ENCODE measurements around the gene EXOC1L.

GRCh38 chr4:55874831-55875230 is 55.2 kb downstream of the EXOC1L start:
- TF ChIP-seq CTCF (IDR thresholded peaks at IDR 0.05), result no peak
- TF ChIP-seq HDAC2 (IDR thresholded peaks at IDR 0.05), result no peak

All from A549 (cell line).